Measurements from ENCODE around the gene GOLGA6L7. TPM values are rescaled to one million over a fixed set of nuclear protein-coding genes. Genes with fewer than 3 reads are reported as not detected.

GOLGA6L7 gene
- total RNA-seq, 4 donors from 2014 or later: not detected

DNA sequence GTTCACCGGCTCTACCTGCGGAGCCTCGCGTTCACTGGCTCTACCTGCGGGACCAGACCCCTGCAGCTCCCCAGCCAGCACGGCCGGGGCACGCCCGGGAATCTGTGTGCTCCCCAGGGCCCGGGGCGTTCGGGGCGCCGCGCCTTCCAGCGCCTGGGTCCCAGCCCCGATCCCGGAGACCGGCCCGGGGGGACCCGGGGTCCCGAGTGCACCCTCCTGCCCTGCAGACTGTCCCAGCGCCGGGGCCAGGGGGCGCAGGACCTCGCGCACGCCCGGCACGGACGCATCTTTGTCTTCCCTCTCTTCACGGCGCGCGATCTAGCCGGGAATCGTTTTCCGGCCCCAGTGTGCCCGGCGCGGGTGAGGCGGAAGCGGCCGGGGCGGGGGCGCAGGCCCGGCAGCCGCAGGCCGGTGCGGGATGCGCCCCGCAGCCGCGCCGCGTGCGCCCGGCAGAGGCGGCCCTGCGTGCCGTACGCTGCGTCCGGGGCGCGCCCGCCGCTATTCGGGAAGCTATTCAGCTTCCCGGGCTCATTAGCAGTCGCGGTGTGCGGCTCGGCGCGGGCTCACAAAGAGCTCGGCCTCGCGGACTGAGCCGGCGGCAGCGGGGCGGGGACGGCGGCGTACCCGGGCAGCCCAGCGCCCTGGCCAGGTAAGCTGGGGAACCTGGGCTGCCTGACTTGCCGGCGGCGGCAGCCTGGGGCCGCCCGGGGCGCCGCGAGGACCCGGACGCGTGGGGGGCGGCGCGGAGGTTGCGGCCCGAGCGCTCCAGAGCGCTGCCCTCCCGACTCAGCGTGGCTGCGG is 37.4 kb upstream of the GOLGA6L7 start, which contains the start of gene APBA2:
Gene APBA2, plus strand, starts transcription at position 345 of the 801 bp plus-strand sequence. CDS start 167,911 bp downstream, outside the sequence.
- no peak for DNase-seq
- TF ChIP-seq POLR2AphosphoS5 (IDR thresholded peaks at IDR 0.05) (no peak), POLR2A (IDR thresholded peaks at IDR 0.05) (no peak)

DNA sequence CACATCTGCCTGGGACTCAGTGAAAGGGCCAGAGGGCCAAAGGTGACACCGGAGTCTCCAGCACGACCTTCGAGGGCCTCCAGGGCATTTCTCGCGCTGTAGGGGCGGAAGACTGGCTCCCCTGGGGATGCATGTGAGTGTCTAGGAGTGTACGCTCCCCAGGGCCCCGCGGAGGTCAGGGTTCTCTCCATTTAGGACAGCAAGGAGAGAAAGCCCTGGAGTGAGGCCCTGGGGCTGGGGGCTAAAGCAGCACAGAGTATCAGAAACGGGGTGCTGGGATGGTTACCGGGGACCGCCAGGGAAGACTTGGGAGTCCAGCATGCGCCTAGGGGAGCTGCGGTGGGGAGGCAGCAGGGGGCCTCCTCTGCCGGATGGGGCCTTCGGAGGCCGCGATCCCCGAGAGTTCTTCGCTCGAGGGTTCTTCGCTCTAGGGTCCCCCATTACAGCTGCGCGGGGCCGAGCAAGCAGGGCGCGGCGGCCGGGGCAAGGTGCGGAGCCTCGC is 36.7 kb upstream of the GOLGA6L7 start:
- Histone ChIP-seq H3K27me3 (peaks cover 37% of the 10 kb centered on the region), H3K27ac (no peak overlapping the region), H3K9me3 (no peaks in the 10 kb centered on the region), H3K4me1 (peaks cover 0 to 12% (median 5%) of the 10 kb centered on the region in 4 donors), H3K36me3 (no peaks in the 10 kb centered on the region), H3K4me3 (peak overlapping the region in 3 of 4 donors; percentile 42 to 58 (median 48))
- TF ChIP-seq POLR2AphosphoS5 (IDR thresholded peaks at IDR 0.05) (no peak), POLR2A (IDR thresholded peaks at IDR 0.05) (no peak), EP300 (IDR thresholded peaks at IDR 0.05; ENCODE audit: low read depth) (no peak)
- TF ChIP-seq, protein P1, sequence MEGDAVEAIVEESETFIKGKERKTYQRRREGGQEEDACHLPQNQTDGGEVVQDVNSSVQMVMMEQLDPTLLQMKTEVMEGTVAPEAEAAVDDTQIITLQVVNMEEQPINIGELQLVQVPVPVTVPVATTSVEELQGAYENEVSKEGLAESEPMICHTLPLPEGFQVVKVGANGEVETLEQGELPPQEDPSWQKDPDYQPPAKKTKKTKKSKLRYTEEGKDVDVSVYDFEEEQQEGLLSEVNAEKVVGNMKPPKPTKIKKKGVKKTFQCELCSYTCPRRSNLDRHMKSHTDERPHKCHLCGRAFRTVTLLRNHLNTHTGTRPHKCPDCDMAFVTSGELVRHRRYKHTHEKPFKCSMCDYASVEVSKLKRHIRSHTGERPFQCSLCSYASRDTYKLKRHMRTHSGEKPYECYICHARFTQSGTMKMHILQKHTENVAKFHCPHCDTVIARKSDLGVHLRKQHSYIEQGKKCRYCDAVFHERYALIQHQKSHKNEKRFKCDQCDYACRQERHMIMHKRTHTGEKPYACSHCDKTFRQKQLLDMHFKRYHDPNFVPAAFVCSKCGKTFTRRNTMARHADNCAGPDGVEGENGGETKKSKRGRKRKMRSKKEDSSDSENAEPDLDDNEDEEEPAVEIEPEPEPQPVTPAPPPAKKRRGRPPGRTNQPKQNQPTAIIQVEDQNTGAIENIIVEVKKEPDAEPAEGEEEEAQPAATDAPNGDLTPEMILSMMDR (IDR thresholded peaks at IDR 0.05): no peak
- DNase-seq: no peak
- in situ Hi-C loops (cut with MboI; ENCODE audit: low pct_ligation_motif_present in 1 of 4, low pct_unique_long_range_greater_than_20kb in 1 of 4, low sequenced_read_pairs in 3 of 4): no loop called here
- intact Hi-C loops (cut with DNase I; ENCODE audit: low total_unique reads): no loop called here
- 37 to 69% methylated on average over 9 to 22 of the region's 31 CpGs for WGBS, 2 donors (ENCODE audit: low coverage in 1 of 2)

More for the DNA sequence above, 37.4 kb upstream of the GOLGA6L7 start, which contains the start of gene APBA2:
- in situ Hi-C loops (cut with MboI; ENCODE audit: low pct_ligation_motif_present in 1 of 4, low pct_unique_long_range_greater_than_20kb in 1 of 4, low sequenced_read_pairs in 3 of 4): no loop called here
- peaks cover 0 to 12% (median 5%) of the 10 kb centered on the region in 4 donors for H3K4me1 ChIP-seq
- WGBS, 2 donors (ENCODE audit: low coverage in 1 of 2): 1% methylated on average over 18 of the region's 109 CpGs; no CpG with 5 or more reads in 1 of the 2 donors
- H3K9me3 ChIP-seq: no peaks in the 10 kb centered on the region
- no peaks in the 10 kb centered on the region for H3K36me3 ChIP-seq
- H3K27ac ChIP-seq: peak within 1 kb of the TSS in 1 of 4 donors; percentile 17
- intact Hi-C loops (cut with DNase I; ENCODE audit: low total_unique reads): no loop called here
- H3K27me3 ChIP-seq: peaks cover 37% of the 10 kb centered on the region
- peak within 1 kb of the TSS in 3 of 4 donors; percentile 42 to 58 (median 48) for H3K4me3 ChIP-seq

DNA sequence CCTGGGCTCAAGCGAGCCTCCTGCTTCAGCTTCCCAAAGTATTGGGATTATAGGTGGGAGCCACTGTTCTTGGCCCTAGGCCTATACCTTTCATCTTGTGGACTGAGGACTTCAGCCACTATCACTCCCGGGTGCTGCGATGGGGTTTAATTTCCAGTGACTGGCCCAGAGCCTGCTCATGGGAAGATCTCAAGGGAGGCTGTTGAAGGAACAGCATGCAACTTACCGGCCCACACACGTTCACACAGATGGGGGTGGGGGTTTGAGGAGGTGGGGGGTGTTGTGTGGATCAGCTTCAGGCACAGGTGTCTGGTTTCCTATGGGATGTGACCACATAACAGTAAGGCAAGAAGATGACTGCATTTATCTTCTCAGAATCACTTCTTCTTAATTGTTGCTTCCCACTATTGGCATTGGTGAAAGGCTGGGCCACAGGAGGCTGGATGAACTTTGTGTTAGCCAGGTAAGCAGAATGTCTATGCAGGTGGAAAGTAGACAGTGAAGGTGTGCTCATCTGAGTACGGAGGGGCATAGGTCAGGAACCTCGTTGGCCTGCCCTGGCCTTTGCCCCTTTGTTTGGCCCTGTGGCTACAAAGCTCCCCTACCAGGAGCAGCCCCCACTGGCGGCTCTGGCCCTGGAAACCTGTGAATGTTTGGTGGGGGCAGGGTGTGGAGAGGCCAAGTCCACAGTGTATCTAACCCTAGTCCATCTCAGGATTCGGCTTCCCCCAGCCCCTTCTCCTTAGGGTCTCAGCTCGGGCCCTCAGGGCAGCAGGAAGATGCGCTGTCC is 35.9 kb upstream of the GOLGA6L7 start:
- peaks cover 0 to 12% (median 5%) of the 10 kb centered on the region in 4 donors for H3K4me1 ChIP-seq
- peaks cover 37% of the 10 kb centered on the region for H3K27me3 ChIP-seq
- in situ Hi-C loops (cut with MboI; ENCODE audit: low pct_ligation_motif_present in 1 of 4, low pct_unique_long_range_greater_than_20kb in 1 of 4, low sequenced_read_pairs in 3 of 4) (no loop called here), intact Hi-C loops (cut with DNase I; ENCODE audit: low total_unique reads) (no loop called here)
- no peak overlapping the region for H3K27ac ChIP-seq
- TF ChIP-seq POLR2AphosphoS5 (IDR thresholded peaks at IDR 0.05): no peak
- no peak for TF ChIP-seq POLR2A (IDR thresholded peaks at IDR 0.05)
- TF ChIP-seq, protein P1 (IDR thresholded peaks at IDR 0.05): no peak
- no peak for TF ChIP-seq EP300 (IDR thresholded peaks at IDR 0.05; ENCODE audit: low read depth)
- no peaks in the 10 kb centered on the region for H3K36me3 ChIP-seq
- WGBS, 2 donors (ENCODE audit: low coverage in 1 of 2): 88 to 89% methylated on average over 4 to 11 of the region's 11 CpGs
- no peak overlapping the region for H3K4me3 ChIP-seq
- DNase-seq: no peak
- no peaks in the 10 kb centered on the region for H3K9me3 ChIP-seq

DNA sequence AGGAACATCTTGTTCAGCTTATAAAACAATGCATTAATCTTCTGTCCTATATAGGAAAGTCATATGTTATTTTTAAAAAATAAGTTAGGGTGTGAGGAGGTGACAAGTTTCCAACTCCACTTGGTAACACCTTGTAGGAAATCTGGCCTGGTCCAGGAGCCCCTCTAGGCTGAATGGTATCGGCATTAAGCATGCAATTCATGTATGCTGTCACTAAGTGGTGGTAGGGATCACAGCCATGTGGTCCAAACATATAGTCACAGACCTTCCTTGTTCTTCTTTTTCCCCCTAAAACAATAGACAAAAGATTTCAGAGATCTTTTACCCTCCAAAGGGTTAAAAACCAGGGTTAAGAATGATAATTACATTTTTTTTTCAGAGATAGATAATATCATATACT is 33.2 kb upstream of the GOLGA6L7 start:
- 86 to 94% methylated on average over 1 of the region's 1 CpG for WGBS, 2 donors (ENCODE audit: low coverage in 1 of 2)
- DNase-seq: no peak
- intact Hi-C loops (cut with DNase I; ENCODE audit: low total_unique reads): no loop called here
- Histone ChIP-seq H3K4me3 (no peak overlapping the region), H3K27ac (no peak overlapping the region), H3K9me3 (no peaks in the 10 kb centered on the region), H3K27me3 (peaks cover 25% of the 10 kb centered on the region), H3K4me1 (peaks cover 0 to 9% (median 4%) of the 10 kb centered on the region in 4 donors), H3K36me3 (no peaks in the 10 kb centered on the region)
- in situ Hi-C loops (cut with MboI; ENCODE audit: low pct_ligation_motif_present in 1 of 4, low pct_unique_long_range_greater_than_20kb in 1 of 4, low sequenced_read_pairs in 3 of 4): no loop called here
- no peak for TF ChIP-seq POLR2AphosphoS5 (IDR thresholded peaks at IDR 0.05)
- no peak for TF ChIP-seq POLR2A (IDR thresholded peaks at IDR 0.05)
- TF ChIP-seq, protein P1 (IDR thresholded peaks at IDR 0.05): no peak
- TF ChIP-seq EP300 (IDR thresholded peaks at IDR 0.05; ENCODE audit: low read depth): no peak

Data from transverse colon (tissue), 4 donors.